GM18873 (cell line): ENCODE results near the gene GRM1.
"Not testable (repeated sequence)": the region's sequence is repeated elsewhere in the genome, so short reads cannot be mapped to it uniquely, and the experiment has no call there.

Source experiments
- ATAC-seq: cut with Tn5 transposase; IDR thresholded peaks from one replicate; pipeline ENCODE4 v1.9.1; 2021; ENCODE audit warnings: mild to moderate bottlenecking, moderate library complexity, moderate number of reproducible peaks; ENCODE audit not compliant: unreplicated experiment, low FRiP score

GRM1 gene

DNA sequence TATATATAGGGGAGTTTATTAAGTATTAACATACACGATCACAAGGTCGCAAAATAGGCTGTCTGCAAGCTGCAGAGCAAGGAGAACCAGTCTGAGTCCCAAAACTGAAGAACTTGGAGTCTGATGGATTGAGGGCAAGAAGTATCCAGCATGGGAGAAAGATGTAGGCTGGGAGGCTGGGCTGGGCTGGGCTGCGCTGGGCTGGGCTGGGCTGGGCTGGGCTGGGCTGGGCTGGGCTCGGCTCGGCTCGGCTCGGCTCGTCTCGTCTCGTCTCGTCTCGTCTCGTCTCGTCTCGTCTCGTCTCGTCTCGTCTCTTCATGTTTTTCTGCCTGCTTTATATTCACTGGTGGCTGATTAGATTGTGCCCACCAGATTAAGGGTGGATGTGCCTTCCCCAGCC, 238.6 kb downstream of the GRM1 start:
- no peak for ATAC-seq

- no peak for ATAC-seq
Observed at GRCh38 chr6:146267946-146268345, 239.1 kb downstream of the GRM1 start.

- no peak for ATAC-seq
Observed at GRCh38 chr6:146269482-146269881, 240.6 kb downstream of the GRM1 start.

DNA sequence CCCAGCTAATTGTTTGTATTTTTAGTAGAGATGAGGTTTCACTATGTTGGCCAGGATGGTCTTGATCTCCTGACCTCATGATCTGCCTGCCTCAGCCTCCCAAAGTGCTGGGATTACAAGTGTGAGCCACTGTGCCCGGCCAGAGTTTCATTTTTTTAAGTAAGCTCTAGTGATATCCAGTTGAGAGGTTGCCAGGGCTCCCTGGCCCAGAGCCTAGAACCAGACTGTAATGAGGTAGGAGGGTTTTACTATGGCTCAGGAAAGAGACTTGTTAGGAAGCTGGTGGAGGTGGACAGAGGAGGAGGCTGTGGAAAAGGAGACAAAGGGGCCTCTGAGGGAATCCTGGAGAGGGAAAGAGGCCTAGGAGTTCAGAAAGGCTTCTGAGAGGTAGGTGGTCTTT, 242.3 kb downstream of the GRM1 start:
- not testable (repeated sequence) for ATAC-seq

- ATAC-seq: no peak
Observed at GRCh38 chr6:146273490-146273889, 244.6 kb downstream of the GRM1 start.

- no peak for ATAC-seq
Observed at GRCh38 chr6:146277142-146277541, 248.3 kb downstream of the GRM1 start.

DNA sequence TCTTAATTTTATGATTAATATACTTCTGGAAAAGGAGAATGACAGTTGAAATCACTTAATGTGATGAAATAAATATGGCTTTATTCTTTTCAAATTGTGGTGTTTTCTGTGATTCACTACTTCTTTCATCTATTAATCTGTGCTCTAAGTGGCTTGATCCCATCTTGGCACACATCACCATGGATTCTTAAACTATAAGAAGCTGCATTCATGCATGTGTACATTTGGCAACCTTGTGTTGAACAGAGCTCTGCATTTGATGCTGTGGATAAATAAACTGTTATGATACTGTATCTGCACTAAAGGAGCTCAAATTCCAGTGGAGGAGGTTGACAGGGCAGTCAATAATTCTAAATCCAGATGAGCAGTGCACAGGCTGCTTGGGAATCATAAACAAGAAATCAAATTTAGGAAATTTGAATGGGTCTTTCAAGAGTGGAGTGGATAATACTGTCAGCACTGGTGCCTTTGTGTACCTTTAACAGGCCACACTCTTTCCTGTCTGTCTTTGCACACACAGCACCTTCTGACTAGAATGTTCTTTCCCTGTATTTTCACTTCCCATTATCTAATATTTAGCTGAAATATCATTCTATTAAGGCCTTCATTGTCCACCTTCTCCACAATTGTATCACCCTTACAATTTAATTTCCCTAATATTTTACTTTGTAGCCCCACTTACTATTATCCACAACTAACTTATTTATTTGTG, 252.9 kb downstream of the GRM1 start:
- ATAC-seq: no peak

GRCh38 chr6:146282837-146283236, 254.0 kb downstream of the GRM1 start:
- no peak for ATAC-seq

DNA sequence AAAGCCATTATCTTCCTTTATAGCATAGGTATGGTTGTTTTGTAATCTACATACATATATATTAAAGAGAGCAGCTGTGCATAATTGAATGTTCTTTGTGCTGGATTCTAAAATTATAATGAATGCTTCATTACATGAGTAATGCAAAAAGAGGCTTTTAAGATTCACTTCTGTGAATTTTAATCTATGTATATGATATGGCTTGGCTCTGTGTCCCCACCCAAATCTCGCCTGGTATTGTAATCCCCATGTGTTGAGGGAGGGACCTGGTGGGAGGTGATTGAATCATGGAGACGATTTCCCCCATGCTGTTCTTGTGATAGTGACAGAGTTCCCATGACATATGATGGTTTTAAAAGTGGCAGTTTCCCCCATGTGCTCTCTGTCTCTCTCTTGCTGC, 255.4 kb downstream of the GRM1 start:
- no peak for ATAC-seq

DNA sequence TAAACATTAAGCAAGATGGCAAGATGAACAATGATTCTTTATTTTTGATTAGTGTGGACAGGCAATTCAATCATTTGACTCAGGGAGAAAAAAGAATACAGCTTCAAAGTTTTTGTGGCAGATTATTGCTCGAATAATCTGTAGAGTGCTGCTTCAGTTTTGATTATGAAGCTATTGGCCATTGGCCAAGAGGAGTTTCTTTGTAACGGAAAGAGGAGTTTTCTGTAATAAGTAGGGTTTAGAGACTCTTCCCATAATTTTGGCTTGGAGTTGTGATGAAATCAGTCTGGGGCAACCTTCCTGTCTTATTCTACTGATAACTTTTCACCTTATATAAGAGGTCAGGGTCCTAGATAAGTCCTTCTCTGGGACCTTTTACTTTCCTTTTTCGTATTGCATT, 258.1 kb downstream of the GRM1 start:
- ATAC-seq: no peak

DNA sequence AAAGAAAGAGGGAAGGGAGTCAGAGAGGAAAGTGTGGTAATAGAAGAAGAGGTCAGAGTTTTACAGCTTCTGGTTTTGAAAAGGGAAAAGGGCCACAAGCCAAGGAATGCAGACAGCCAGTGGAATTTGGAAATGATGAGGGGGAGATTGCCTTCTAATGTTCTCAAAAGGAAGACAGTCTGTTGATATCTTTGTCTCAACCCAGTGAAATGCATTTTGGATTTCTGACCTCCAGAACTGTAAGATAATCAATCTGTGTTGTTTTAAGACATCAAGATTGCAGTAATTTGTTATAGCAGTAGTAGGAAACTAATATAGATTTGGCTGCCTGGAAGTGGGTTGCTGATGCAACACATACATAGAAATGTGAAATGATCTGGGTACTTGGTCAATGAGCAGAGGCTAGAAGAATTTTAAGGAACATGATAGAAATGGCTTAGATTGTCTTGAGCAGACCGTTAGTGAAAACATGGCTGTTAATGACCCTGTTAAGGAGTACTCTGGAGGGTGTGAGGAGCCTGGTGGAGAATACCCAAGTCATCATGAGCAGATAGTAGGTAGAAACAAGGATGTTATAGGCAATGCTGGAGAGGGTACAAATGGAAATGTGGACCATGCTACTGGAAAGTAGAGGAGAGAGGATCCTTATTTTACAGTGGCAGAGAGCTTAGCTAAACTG, 259.0 kb downstream of the GRM1 start:
- ATAC-seq: no peak

DNA sequence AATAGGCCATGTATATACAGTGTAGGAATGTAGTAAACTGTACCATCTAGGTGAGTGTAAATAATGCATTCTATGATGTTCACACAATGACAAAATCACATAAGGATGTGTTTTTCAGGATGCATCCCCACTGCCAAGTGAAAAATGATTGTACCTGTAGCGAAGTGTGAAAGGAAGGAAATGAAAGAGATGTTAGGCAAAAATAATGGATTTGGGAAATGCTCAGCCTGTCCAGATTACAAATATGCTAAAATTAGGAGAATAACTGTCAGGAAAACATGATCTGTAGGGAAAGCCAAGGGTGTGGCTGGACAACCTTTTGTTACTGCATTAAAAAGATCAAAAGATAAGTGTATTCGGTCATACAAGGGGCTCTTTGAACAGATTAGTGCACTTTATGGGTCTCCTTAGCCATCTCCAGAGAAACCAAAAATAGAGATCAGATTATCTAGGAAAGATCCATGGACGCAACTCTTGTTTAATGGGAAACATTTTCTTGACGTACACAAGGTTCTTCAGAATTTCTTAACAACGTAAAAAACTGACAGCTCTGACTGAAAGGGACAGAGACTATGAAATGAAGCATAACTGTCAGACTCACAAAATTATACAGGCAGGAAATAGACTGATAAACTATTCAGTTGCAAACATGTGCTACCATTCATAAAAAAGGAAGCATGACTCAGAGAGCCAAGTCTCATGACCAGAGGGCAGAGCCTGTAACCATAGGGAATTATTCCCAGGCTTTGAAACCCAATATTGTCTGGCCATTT, 261.1 kb downstream of the GRM1 start:
- ATAC-seq: no peak

- no peak for ATAC-seq
Observed at GRCh38 chr6:146290589-146290901, 261.7 kb downstream of the GRM1 start.

DNA sequence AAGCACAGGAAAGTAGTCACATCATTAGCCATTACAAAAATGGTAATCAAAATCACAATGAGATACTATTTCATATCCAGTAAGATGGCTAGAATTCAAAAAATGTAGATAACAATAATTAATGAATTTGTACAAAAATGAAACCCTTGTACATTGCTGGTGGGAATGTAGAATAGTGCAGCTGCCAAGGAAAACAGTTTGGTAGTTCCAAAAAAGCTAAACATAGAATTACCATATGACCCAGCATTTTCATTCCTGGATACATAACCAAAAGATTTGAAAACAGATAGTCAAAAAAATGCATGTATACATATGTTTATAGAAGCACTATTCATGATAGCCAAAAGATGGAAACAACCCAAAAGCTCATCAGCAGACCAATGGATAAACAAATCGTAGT, 263.6 kb downstream of the GRM1 start:
- no peak for ATAC-seq

- no peak for ATAC-seq
Observed at GRCh38 chr6:146295695-146296094, 266.8 kb downstream of the GRM1 start.

DNA sequence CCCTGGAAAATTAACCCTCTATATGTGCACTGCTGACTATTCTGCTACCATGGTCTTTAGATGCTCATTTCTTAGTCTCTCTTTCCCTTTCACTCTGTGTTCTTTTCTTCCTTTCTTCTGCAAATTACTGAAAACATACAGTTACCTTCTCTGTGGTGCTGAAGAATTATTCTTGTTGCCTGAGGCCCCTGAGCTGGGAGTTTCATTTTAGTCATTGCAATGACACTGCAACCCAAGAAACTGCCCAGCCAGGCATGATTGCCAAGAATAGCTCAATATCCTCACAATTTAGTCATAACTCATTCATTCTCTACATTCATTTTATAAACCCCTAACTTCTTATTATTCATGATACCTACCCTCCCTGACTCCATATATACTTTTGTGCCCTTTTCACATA, 269.0 kb downstream of the GRM1 start:
- no peak for ATAC-seq

GRCh38 chr6:146300521-146300920, 271.7 kb downstream of the GRM1 start:
- ATAC-seq: no peak

DNA sequence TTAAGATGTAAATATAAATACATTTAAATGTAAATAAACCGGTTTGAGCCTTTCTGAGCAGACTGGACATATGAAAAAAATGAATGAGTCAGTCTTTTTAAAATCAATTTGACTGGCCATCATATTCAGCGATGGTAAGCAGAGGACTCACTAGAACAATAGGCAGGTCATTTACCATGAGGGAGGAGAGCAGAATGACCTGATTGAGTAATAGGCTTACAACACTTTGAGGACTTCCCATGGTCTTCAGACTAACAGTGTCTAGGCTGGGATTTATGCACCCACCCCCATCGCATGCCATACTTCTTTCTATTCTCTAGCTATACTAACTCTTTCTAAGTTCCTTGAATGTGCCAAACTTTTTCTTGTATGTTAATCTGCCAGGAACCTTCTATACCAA, 272.9 kb downstream of the GRM1 start:
- no peak for ATAC-seq

GRCh38 chr6:146302994-146303393, 274.1 kb downstream of the GRM1 start:
- no peak for ATAC-seq

GRCh38 chr6:146304181-146304580, 275.3 kb downstream of the GRM1 start:
- no peak for ATAC-seq

- ATAC-seq: no peak
Observed at GRCh38 chr6:146305092-146305491, 276.2 kb downstream of the GRM1 start.

GRCh38 chr6:146305951-146306350, 277.1 kb downstream of the GRM1 start:
- no peak for ATAC-seq
